ENCODE results near the gene MAEA.
"Not testable (repeated sequence)": the region's sequence is repeated elsewhere in the genome, so short reads cannot be mapped to it uniquely, and the experiment has no call there.

Gene MAEA

GRCh38 chr4:1323635-1324442 is 34.1 kb downstream of the MAEA start:
- H3K27me3 Mint-ChIP-seq (ENCODE audit: low read depth) = no peaks in the 10 kb centered on the region
- no peaks in the 10 kb centered on the region for H3K4me1 Mint-ChIP-seq (ENCODE audit: low read depth)
- no peak overlapping the region for H3K4me3 Mint-ChIP-seq
- H3K27ac Mint-ChIP-seq = no peak overlapping the region
- H3K36me3 Mint-ChIP-seq (ENCODE audit: low read depth) = peaks cover 11% of the 10 kb centered on the region
- no peak for DNase-seq (ENCODE audit: low spot score)
- no peaks in the 10 kb centered on the region for H3K9me3 Mint-ChIP-seq

- H3K4me1 Mint-ChIP-seq (ENCODE audit: low read depth); H3K27me3 Mint-ChIP-seq (ENCODE audit: low read depth); H3K27ac Mint-ChIP-seq; H3K4me3 Mint-ChIP-seq; DNase-seq (ENCODE audit: low spot score); H3K9me3 Mint-ChIP-seq: not testable (repeated sequence)
- H3K36me3 Mint-ChIP-seq (ENCODE audit: low read depth) = peaks cover 17% of the 10 kb centered on the region
Measured at GRCh38 chr4:1324443-1325175, 34.9 kb downstream of the MAEA start.

- no peak overlapping the region for H3K4me3 Mint-ChIP-seq
- H3K36me3 Mint-ChIP-seq (ENCODE audit: low read depth) = peaks cover 17% of the 10 kb centered on the region
- no peak overlapping the region for H3K27ac Mint-ChIP-seq
- no peaks in the 10 kb centered on the region for H3K27me3 Mint-ChIP-seq (ENCODE audit: low read depth)
- no peak for DNase-seq (ENCODE audit: low spot score)
- no peaks in the 10 kb centered on the region for H3K9me3 Mint-ChIP-seq
- peaks cover 10% of the 10 kb centered on the region for H3K4me1 Mint-ChIP-seq (ENCODE audit: low read depth)
Measured at GRCh38 chr4:1325176-1325480, 35.4 kb downstream of the MAEA start.

GRCh38 chr4:1325681-1326635 is 36.3 kb downstream of the MAEA start:
- Mint-ChIP-seq H3K4me3 (no peak overlapping the region), H3K36me3 (ENCODE audit: low read depth) (peaks cover 18% of the 10 kb centered on the region), H3K9me3 (no peaks in the 10 kb centered on the region), H3K27me3 (ENCODE audit: low read depth) (no peaks in the 10 kb centered on the region), H3K4me1 (ENCODE audit: low read depth) (peaks cover 18% of the 10 kb centered on the region), H3K27ac (no peak overlapping the region)
- DNase-seq (ENCODE audit: low spot score) = no peak

GRCh38 chr4:1326751-1327525 is 37.2 kb downstream of the MAEA start:
- no peak for DNase-seq (ENCODE audit: low spot score)
- no peaks in the 10 kb centered on the region for H3K9me3 Mint-ChIP-seq

GRCh38 chr4:1327526-1328266 is 38.0 kb downstream of the MAEA start:
- H3K36me3 Mint-ChIP-seq (ENCODE audit: low read depth) = peaks cover 21% of the 10 kb centered on the region
- H3K27me3 Mint-ChIP-seq (ENCODE audit: low read depth) = no peaks in the 10 kb centered on the region
- no peak overlapping the region for H3K27ac Mint-ChIP-seq
- H3K4me1 Mint-ChIP-seq (ENCODE audit: low read depth) = peaks cover 25% of the 10 kb centered on the region
- H3K4me3 Mint-ChIP-seq = no peak overlapping the region
- no peak for DNase-seq (ENCODE audit: low spot score)
- H3K9me3 Mint-ChIP-seq = no peaks in the 10 kb centered on the region

More at GRCh38 chr4:1326751-1327525, 37.2 kb downstream of the MAEA start:
- peaks cover 24% of the 10 kb centered on the region for H3K4me1 Mint-ChIP-seq (ENCODE audit: low read depth)
- no peaks in the 10 kb centered on the region for H3K27me3 Mint-ChIP-seq (ENCODE audit: low read depth)
- no peak overlapping the region for H3K27ac Mint-ChIP-seq
- H3K36me3 Mint-ChIP-seq (ENCODE audit: low read depth) = peaks cover 16% of the 10 kb centered on the region
- no peak overlapping the region for H3K4me3 Mint-ChIP-seq

GRCh38 chr4:1328267-1329155 is 38.8 kb downstream of the MAEA start:
- H3K4me3 Mint-ChIP-seq = no peak overlapping the region
- no peaks in the 10 kb centered on the region for H3K9me3 Mint-ChIP-seq
- no peak for DNase-seq (ENCODE audit: low spot score)
- no peak overlapping the region for H3K27ac Mint-ChIP-seq
- peaks cover 22% of the 10 kb centered on the region for H3K36me3 Mint-ChIP-seq (ENCODE audit: low read depth)
- peaks cover 25% of the 10 kb centered on the region for H3K4me1 Mint-ChIP-seq (ENCODE audit: low read depth)
- H3K27me3 Mint-ChIP-seq (ENCODE audit: low read depth) = no peaks in the 10 kb centered on the region

- no peak for DNase-seq (ENCODE audit: low spot score)
- H3K4me1 Mint-ChIP-seq (ENCODE audit: low read depth) = peaks cover 25% of the 10 kb centered on the region
- no peaks in the 10 kb centered on the region for H3K9me3 Mint-ChIP-seq
- H3K27me3 Mint-ChIP-seq (ENCODE audit: low read depth) = no peaks in the 10 kb centered on the region
- peak overlapping the region; percentile 67 for H3K4me3 Mint-ChIP-seq
- H3K36me3 Mint-ChIP-seq (ENCODE audit: low read depth) = peaks cover 28% of the 10 kb centered on the region
- H3K27ac Mint-ChIP-seq = peak overlapping the region; percentile 77
Measured at GRCh38 chr4:1329408-1330371, 40.0 kb downstream of the MAEA start.

- H3K9me3 Mint-ChIP-seq = no peaks in the 10 kb centered on the region
- no peaks in the 10 kb centered on the region for H3K27me3 Mint-ChIP-seq (ENCODE audit: low read depth)
- H3K27ac Mint-ChIP-seq = peak overlapping the region; percentile 77
- peak overlapping the region; percentile 67 for H3K4me3 Mint-ChIP-seq
- peak; percentile 73 for DNase-seq (ENCODE audit: low spot score)
- H3K36me3 Mint-ChIP-seq (ENCODE audit: low read depth) = peaks cover 35% of the 10 kb centered on the region
- peaks cover 28% of the 10 kb centered on the region for H3K4me1 Mint-ChIP-seq (ENCODE audit: low read depth)
Measured at GRCh38 chr4:1330761-1331590, 41.3 kb downstream of the MAEA start.

GRCh38 chr4:1331591-1332353 is 42.1 kb downstream of the MAEA start:
- DNase-seq (ENCODE audit: low spot score) = no peak
- H3K36me3 Mint-ChIP-seq (ENCODE audit: low read depth) = peaks cover 43% of the 10 kb centered on the region
- H3K27ac Mint-ChIP-seq = peak overlapping the region; percentile 47
- H3K27me3 Mint-ChIP-seq (ENCODE audit: low read depth) = no peaks in the 10 kb centered on the region
- H3K4me3 Mint-ChIP-seq = peak overlapping the region; percentile 32
- H3K4me1 Mint-ChIP-seq (ENCODE audit: low read depth) = peaks cover 29% of the 10 kb centered on the region
- H3K9me3 Mint-ChIP-seq = no peaks in the 10 kb centered on the region
